GM23338 (cell line): ENCODE data around the gene PPWD1.

ENCODE experiments used
- CREB1 ChIP-seq: fragments of 250-450 bp; sonication (Bioruptor Pico); IDR thresholded peaks from 2 replicates; pipeline ENCODE4 v1.5.0; 2020; ENCODE audit warnings: low read depth, mild to moderate bottlenecking, moderate library complexity
- EZH2 ChIP-seq: fragments of 200-600 bp; sonication (generic); IDR thresholded peaks from one replicate; pipeline ENCODE4 v1.8.0; 2017; ENCODE audit warnings: antibody characterized with exemption, mild to moderate bottlenecking, low read depth; ENCODE audit not compliant: unreplicated experiment
- TF ChIP-seq, protein P1 (sequence below), 2 experiments: fragments of 200-600 bp in 1 of 2; sonication (generic) in 1 of 2; conservative IDR thresholded peaks; 2 replicates each; pipeline versions ENCODE4 v1.5.1 to v1.6.1; 2016 to 2017; ENCODE audit warnings: antibody characterized with exemption in 2 of 2, low read depth in 2 of 2, mild to moderate bottlenecking in 2 of 2, moderate library complexity in 1 of 2
- TF ChIP-seq, protein P2 (sequence below): IDR thresholded peaks from one replicate; pipeline ENCODE4 v1.6.1; 2018; ENCODE audit warnings: antibody characterized with exemption; ENCODE audit not compliant: unreplicated experiment
- TF ChIP-seq, protein P3 (sequence below): IDR thresholded peaks from 2 replicates; pipeline ENCODE4 v1.6.1; 2016; ENCODE audit warnings: antibody characterized with exemption

DNA sequence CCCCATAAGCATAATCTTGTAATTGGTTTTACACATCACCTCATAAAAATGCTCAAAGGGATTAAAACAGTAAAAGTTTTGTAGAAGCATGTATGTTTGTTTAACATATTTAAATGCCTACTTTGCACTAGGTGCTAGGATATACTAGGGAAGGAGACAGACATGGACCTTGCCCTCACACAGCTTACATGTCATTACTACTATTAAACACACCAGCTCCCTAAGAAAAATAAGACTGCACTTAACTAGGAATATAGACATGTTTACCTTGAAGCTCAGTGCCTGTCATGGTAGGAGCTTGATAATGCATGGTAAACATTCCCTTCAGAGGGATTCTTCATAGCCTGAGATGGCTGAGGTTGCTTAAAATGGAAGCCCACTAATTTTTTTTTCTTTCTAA, 67.9 kb downstream of the PPWD1 start:
- TF ChIP-seq, protein P1, sequence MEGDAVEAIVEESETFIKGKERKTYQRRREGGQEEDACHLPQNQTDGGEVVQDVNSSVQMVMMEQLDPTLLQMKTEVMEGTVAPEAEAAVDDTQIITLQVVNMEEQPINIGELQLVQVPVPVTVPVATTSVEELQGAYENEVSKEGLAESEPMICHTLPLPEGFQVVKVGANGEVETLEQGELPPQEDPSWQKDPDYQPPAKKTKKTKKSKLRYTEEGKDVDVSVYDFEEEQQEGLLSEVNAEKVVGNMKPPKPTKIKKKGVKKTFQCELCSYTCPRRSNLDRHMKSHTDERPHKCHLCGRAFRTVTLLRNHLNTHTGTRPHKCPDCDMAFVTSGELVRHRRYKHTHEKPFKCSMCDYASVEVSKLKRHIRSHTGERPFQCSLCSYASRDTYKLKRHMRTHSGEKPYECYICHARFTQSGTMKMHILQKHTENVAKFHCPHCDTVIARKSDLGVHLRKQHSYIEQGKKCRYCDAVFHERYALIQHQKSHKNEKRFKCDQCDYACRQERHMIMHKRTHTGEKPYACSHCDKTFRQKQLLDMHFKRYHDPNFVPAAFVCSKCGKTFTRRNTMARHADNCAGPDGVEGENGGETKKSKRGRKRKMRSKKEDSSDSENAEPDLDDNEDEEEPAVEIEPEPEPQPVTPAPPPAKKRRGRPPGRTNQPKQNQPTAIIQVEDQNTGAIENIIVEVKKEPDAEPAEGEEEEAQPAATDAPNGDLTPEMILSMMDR (conservative IDR thresholded peaks at IDR 0.05; ENCODE audit: low read depth in 2 of 2), result no peak
- TF ChIP-seq, protein P2, sequence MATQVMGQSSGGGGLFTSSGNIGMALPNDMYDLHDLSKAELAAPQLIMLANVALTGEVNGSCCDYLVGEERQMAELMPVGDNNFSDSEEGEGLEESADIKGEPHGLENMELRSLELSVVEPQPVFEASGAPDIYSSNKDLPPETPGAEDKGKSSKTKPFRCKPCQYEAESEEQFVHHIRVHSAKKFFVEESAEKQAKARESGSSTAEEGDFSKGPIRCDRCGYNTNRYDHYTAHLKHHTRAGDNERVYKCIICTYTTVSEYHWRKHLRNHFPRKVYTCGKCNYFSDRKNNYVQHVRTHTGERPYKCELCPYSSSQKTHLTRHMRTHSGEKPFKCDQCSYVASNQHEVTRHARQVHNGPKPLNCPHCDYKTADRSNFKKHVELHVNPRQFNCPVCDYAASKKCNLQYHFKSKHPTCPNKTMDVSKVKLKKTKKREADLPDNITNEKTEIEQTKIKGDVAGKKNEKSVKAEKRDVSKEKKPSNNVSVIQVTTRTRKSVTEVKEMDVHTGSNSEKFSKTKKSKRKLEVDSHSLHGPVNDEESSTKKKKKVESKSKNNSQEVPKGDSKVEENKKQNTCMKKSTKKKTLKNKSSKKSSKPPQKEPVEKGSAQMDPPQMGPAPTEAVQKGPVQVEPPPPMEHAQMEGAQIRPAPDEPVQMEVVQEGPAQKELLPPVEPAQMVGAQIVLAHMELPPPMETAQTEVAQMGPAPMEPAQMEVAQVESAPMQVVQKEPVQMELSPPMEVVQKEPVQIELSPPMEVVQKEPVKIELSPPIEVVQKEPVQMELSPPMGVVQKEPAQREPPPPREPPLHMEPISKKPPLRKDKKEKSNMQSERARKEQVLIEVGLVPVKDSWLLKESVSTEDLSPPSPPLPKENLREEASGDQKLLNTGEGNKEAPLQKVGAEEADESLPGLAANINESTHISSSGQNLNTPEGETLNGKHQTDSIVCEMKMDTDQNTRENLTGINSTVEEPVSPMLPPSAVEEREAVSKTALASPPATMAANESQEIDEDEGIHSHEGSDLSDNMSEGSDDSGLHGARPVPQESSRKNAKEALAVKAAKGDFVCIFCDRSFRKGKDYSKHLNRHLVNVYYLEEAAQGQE, result no peak
- TF ChIP-seq EZH2 (no peak), CREB1 (CRISPR knock-in tag) (no peak)
- TF ChIP-seq, protein P3, sequence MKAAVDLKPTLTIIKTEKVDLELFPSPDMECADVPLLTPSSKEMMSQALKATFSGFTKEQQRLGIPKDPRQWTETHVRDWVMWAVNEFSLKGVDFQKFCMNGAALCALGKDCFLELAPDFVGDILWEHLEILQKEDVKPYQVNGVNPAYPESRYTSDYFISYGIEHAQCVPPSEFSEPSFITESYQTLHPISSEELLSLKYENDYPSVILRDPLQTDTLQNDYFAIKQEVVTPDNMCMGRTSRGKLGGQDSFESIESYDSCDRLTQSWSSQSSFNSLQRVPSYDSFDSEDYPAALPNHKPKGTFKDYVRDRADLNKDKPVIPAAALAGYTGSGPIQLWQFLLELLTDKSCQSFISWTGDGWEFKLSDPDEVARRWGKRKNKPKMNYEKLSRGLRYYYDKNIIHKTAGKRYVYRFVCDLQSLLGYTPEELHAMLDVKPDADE, result no peak
